Measurements from ENCODE around the gene EXOC6.
"Not testable (repeated sequence)": the region's sequence is repeated elsewhere in the genome, so short reads cannot be mapped to it uniquely, and the experiment has no call there.

Gene EXOC6

DNA sequence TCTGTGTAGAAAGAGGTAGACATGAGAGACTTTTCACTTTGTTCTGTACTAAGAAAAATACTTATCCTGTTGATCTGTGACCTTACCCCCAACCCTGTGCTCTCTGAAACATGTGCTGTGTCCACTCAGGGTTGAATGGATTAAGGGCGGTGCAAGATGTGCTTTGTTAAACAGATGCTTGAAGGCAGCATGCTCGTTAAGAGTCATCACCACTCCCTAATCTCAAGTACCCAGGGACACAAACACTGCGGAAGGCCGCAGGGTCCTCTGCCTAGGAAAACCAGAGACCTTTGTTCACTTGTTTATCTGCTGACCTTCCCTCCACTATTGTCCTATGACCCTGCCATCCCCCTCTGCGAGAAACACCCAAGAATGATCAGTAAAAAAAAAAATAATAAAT is 128.0 kb downstream of the EXOC6 start:
- not testable (repeated sequence) for H3K27ac ChIP-seq (ENCODE audit: low read depth, low read length); H3K9ac ChIP-seq (ENCODE audit: low read length); H3K36me3 ChIP-seq (ENCODE audit: control insufficient read depth, insufficient read depth, low read length); H3K9me3 ChIP-seq (ENCODE audit: control insufficient read depth, insufficient read depth, low read depth, low read length); H3K27me3 ChIP-seq (ENCODE audit: control insufficient read depth, insufficient read depth, low read length); H3K4me3 ChIP-seq (ENCODE audit: low read depth, low read length); H3K4me1 ChIP-seq (ENCODE audit: control insufficient read depth, insufficient read depth, low read length)

- H3K27ac ChIP-seq (ENCODE audit: low read depth, low read length): no peak overlapping the region
- H3K4me3 ChIP-seq (ENCODE audit: low read depth, low read length): no peak overlapping the region
- H3K36me3 ChIP-seq (ENCODE audit: control insufficient read depth, insufficient read depth, low read length): no peaks in the 10 kb centered on the region
- H3K27me3 ChIP-seq (ENCODE audit: control insufficient read depth, insufficient read depth, low read length): no peaks in the 10 kb centered on the region
- H3K9ac ChIP-seq (ENCODE audit: low read length): no peak overlapping the region
- no peaks in the 10 kb centered on the region for H3K9me3 ChIP-seq (ENCODE audit: control insufficient read depth, insufficient read depth, low read depth, low read length)
- peaks cover 8% of the 10 kb centered on the region; the same call in 1 of the 2 replicates for H3K4me1 ChIP-seq (ENCODE audit: control insufficient read depth, insufficient read depth, low read length)
Measured at GRCh38 chr10:92989250-92989649, 140.9 kb downstream of the EXOC6 start.

DNA sequence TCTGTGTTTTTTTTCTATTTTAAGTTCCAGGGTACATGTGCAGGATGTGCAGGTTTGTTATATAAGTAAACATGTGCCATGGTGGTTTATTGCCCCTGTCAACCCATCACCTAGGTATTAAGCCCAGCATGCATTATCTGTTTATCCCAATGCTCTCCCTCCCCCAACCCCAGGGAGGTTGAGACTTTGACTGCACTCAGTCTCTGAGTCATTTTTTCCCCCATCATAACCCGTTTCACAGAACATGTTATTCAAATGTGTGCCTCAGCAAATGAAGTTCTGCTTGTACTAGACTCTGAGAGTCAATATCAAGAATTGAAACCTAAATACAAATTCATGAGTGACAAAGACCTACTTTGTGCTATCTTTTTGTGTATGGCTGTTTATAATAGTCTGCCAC is 142.3 kb downstream of the EXOC6 start:
- H3K9ac ChIP-seq (ENCODE audit: low read length): no peak overlapping the region
- no peak overlapping the region for H3K27ac ChIP-seq (ENCODE audit: low read depth, low read length)
- no peaks in the 10 kb centered on the region for H3K36me3 ChIP-seq (ENCODE audit: control insufficient read depth, insufficient read depth, low read length)
- H3K4me1 ChIP-seq (ENCODE audit: control insufficient read depth, insufficient read depth, low read length): peaks cover 15% of the 10 kb centered on the region
- no peak overlapping the region for H3K4me3 ChIP-seq (ENCODE audit: low read depth, low read length)
- H3K9me3 ChIP-seq (ENCODE audit: control insufficient read depth, insufficient read depth, low read depth, low read length): no peaks in the 10 kb centered on the region
- no peaks in the 10 kb centered on the region for H3K27me3 ChIP-seq (ENCODE audit: control insufficient read depth, insufficient read depth, low read length)

DNA sequence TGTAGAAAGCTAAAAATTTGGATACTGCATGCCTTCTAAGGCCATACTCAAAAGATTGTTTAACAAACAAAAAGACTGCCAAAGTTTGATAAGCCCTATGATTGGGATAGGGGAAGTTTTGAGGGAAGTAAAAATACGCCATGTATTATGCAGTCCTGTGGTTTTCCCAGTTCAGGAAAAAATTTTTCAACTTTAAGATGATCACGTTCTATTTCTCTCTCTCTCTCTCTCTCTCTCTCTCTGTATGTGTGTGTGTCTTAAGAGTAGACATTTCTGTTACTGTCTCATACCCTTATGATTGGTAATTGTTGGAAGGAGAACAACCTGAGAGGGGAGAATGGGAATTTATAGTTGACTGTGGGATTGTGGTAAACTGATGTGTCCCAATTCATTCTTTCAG is 143.2 kb downstream of the EXOC6 start:
- Histone ChIP-seq H3K27me3 (ENCODE audit: control insufficient read depth, insufficient read depth, low read length) (no peaks in the 10 kb centered on the region), H3K9ac (ENCODE audit: low read length) (no peak overlapping the region), H3K4me1 (ENCODE audit: control insufficient read depth, insufficient read depth, low read length) (peaks cover 15% of the 10 kb centered on the region), H3K4me3 (ENCODE audit: low read depth, low read length) (no peak overlapping the region), H3K9me3 (ENCODE audit: control insufficient read depth, insufficient read depth, low read depth, low read length) (no peaks in the 10 kb centered on the region), H3K27ac (ENCODE audit: low read depth, low read length) (no peak overlapping the region), H3K36me3 (ENCODE audit: control insufficient read depth, insufficient read depth, low read length) (no peaks in the 10 kb centered on the region)

DNA sequence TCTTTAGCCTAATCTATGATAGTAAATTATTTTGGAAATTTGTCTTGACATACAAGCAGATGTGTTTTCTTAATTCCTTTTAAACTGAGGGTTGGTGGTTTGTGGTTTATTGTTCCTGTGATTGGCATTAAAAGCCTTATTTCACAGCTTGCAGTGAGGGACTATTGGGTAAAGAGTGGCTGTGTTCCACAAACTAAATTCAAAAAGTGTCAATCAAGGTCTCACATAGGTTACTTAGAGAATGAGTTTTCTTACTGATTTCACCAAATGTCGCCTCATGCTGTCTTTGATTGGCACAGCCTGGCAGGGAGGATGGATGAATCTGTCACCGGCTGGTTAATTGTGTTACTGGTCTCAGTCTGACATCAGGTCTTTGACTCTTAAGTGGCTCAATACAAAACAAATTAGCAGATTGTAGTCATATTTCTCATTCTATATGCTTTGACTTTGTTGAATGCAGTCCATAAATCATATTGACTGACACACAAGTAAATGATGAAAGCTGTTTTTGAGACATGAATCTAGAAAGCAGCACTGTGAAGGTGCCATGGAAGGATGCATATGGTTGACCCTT is 145.5 kb downstream of the EXOC6 start:
- Histone ChIP-seq H3K36me3 (ENCODE audit: control insufficient read depth, insufficient read depth, low read length) (no peaks in the 10 kb centered on the region), H3K9me3 (ENCODE audit: control insufficient read depth, insufficient read depth, low read depth, low read length) (no peaks in the 10 kb centered on the region), H3K9ac (ENCODE audit: low read length) (no peak overlapping the region), H3K27me3 (ENCODE audit: control insufficient read depth, insufficient read depth, low read length) (no peaks in the 10 kb centered on the region), H3K4me1 (ENCODE audit: control insufficient read depth, insufficient read depth, low read length) (peaks cover 15% of the 10 kb centered on the region), H3K27ac (ENCODE audit: low read depth, low read length) (no peak overlapping the region), H3K4me3 (ENCODE audit: low read depth, low read length) (no peak overlapping the region)

- Histone ChIP-seq H3K27ac (ENCODE audit: low read depth, low read length) (no peak overlapping the region), H3K9ac (ENCODE audit: low read length) (no peak overlapping the region)
Measured at GRCh38 chr10:92995509-92995908, 147.2 kb downstream of the EXOC6 start.

DNA sequence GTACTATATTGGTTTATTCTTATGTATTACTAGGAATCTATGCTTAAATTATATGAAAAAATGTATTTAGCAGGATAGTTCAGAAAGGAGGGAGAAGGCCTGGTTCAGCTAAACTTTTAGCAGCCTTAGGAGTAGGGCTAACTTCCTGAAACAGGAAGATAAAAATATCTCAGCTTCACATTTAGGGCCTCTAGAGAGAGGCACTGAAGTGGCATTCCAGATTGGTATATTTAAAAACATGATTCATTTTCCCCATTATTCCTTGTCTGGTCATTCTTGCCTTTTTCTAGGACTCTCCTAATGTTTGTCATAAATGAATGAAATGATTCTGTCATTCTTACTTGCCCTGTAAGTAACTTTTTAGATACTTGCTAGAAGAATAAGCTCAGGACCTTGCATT is 149.3 kb downstream of the EXOC6 start:
- no peaks in the 10 kb centered on the region for H3K36me3 ChIP-seq (ENCODE audit: control insufficient read depth, insufficient read depth, low read length)

More at GRCh38 chr10:92995509-92995908, 147.2 kb downstream of the EXOC6 start:
- H3K4me1 ChIP-seq (ENCODE audit: control insufficient read depth, insufficient read depth, low read length): peaks cover 12% of the 10 kb centered on the region
- H3K36me3 ChIP-seq (ENCODE audit: control insufficient read depth, insufficient read depth, low read length): no peaks in the 10 kb centered on the region
- H3K4me3 ChIP-seq (ENCODE audit: low read depth, low read length): no peak overlapping the region
- no peaks in the 10 kb centered on the region for H3K9me3 ChIP-seq (ENCODE audit: control insufficient read depth, insufficient read depth, low read depth, low read length)
- no peaks in the 10 kb centered on the region for H3K27me3 ChIP-seq (ENCODE audit: control insufficient read depth, insufficient read depth, low read length)

DNA sequence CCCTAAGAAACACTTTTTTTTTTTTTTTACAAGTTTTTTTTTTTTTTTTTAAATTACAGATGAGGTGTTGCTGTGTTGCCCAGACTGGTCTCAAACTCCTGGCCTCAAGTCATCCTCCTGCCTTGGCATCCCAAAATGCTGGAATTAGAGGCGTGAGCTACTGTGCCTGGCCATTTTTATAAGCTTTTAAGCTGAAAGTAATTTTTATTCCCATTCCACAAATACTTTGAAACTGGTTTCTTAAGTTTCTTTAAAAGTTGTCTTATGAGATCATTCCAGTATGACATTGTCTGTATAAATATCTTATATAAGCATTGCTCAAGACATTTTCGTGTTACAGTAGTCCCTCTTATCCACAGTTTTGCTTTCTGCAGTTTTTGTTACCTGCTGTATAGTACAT is 150.9 kb downstream of the EXOC6 start:
- peaks cover 7% of the 10 kb centered on the region; the same call in 1 of the 2 replicates for H3K4me1 ChIP-seq (ENCODE audit: control insufficient read depth, insufficient read depth, low read length)
- H3K9me3 ChIP-seq (ENCODE audit: control insufficient read depth, insufficient read depth, low read depth, low read length): no peaks in the 10 kb centered on the region
- no peaks in the 10 kb centered on the region for H3K27me3 ChIP-seq (ENCODE audit: control insufficient read depth, insufficient read depth, low read length)
- H3K27ac ChIP-seq (ENCODE audit: low read depth, low read length): no peak overlapping the region
- H3K9ac ChIP-seq (ENCODE audit: low read length): no peak overlapping the region
- no peaks in the 10 kb centered on the region for H3K36me3 ChIP-seq (ENCODE audit: control insufficient read depth, insufficient read depth, low read length)
- no peak overlapping the region for H3K4me3 ChIP-seq (ENCODE audit: low read depth, low read length)

More for the DNA sequence above, 149.3 kb downstream of the EXOC6 start:
- H3K9me3 ChIP-seq (ENCODE audit: control insufficient read depth, insufficient read depth, low read depth, low read length): no peaks in the 10 kb centered on the region
- H3K4me3 ChIP-seq (ENCODE audit: low read depth, low read length): no peak overlapping the region
- H3K9ac ChIP-seq (ENCODE audit: low read length): no peak overlapping the region
- H3K27ac ChIP-seq (ENCODE audit: low read depth, low read length): no peak overlapping the region
- H3K27me3 ChIP-seq (ENCODE audit: control insufficient read depth, insufficient read depth, low read length): no peaks in the 10 kb centered on the region
- H3K4me1 ChIP-seq (ENCODE audit: control insufficient read depth, insufficient read depth, low read length): peaks cover 11% of the 10 kb centered on the region

GRCh38 chr10:93006435-93007039 is 158.2 kb downstream of the EXOC6 start:
- no peaks in the 10 kb centered on the region for H3K9me3 ChIP-seq (ENCODE audit: control insufficient read depth, insufficient read depth, low read depth, low read length)
- no peaks in the 10 kb centered on the region for H3K4me1 ChIP-seq (ENCODE audit: control insufficient read depth, insufficient read depth, low read length)
- no peak overlapping the region for H3K9ac ChIP-seq (ENCODE audit: low read length)
- no peak overlapping the region for H3K27ac ChIP-seq (ENCODE audit: low read depth, low read length)
- H3K27me3 ChIP-seq (ENCODE audit: control insufficient read depth, insufficient read depth, low read length): no peaks in the 10 kb centered on the region
- H3K36me3 ChIP-seq (ENCODE audit: control insufficient read depth, insufficient read depth, low read length): no peaks in the 10 kb centered on the region
- no peak overlapping the region for H3K4me3 ChIP-seq (ENCODE audit: low read depth, low read length)

GRCh38 chr10:93015722-93016121 is 167.4 kb downstream of the EXOC6 start:
- H3K36me3 ChIP-seq (ENCODE audit: control insufficient read depth, insufficient read depth, low read length): no peaks in the 10 kb centered on the region
- no peaks in the 10 kb centered on the region for H3K9me3 ChIP-seq (ENCODE audit: control insufficient read depth, insufficient read depth, low read depth, low read length)
- H3K4me1 ChIP-seq (ENCODE audit: control insufficient read depth, insufficient read depth, low read length): no peaks in the 10 kb centered on the region
- H3K4me3 ChIP-seq (ENCODE audit: low read depth, low read length): no peak overlapping the region
- H3K9ac ChIP-seq (ENCODE audit: low read length): no peak overlapping the region
- H3K27me3 ChIP-seq (ENCODE audit: control insufficient read depth, insufficient read depth, low read length): no peaks in the 10 kb centered on the region
- H3K27ac ChIP-seq (ENCODE audit: low read depth, low read length): no peak overlapping the region

- Histone ChIP-seq H3K27me3 (ENCODE audit: control insufficient read depth, insufficient read depth, low read length) (no peaks in the 10 kb centered on the region), H3K9ac (ENCODE audit: low read length) (no peak overlapping the region), H3K4me1 (ENCODE audit: control insufficient read depth, insufficient read depth, low read length) (no peaks in the 10 kb centered on the region), H3K4me3 (ENCODE audit: low read depth, low read length) (no peak overlapping the region), H3K27ac (ENCODE audit: low read depth, low read length) (no peak overlapping the region), H3K9me3 (ENCODE audit: control insufficient read depth, insufficient read depth, low read depth, low read length) (peaks cover 6% of the 10 kb centered on the region), H3K36me3 (ENCODE audit: control insufficient read depth, insufficient read depth, low read length) (no peaks in the 10 kb centered on the region)
Measured at GRCh38 chr10:93023013-93023650, 174.8 kb downstream of the EXOC6 start.

Measured in HUES6 (cell line).